ENCODE measurements around the gene MROH9.

GRCh38 chr1:170978371-170978910 is 43.1 kb downstream of the MROH9 start:
- no peak for TF ChIP-seq CTCF (optimal IDR thresholded peaks at IDR 0.05 in 1 of 3, IDR thresholded peaks at IDR 0.05 in 1 of 3, conservative IDR thresholded peaks at IDR 0.05 in 1 of 3; ENCODE audit: extremely low read depth in 1 of 3, insufficient read depth in 2 of 3, low read length in 3 of 3)
- no peak for TF ChIP-seq EZH2 (IDR thresholded peaks at IDR 0.05; ENCODE audit: low read length)
